Chondrocyte (in vitro differentiated cells): ENCODE results near the gene NRIP1. TPM values are rescaled to one million over a fixed set of nuclear protein-coding genes. Genes with fewer than 3 reads are reported as not detected.

Experiments
- DNase-seq: peaks from one replicate; pipeline ENCODE4 v3.0.0; 2021; ENCODE audit warnings: mixed read lengths, low spot score
- H3K27ac Mint-ChIP-seq: one replicate; pipeline ENCODE4 v1.8.0; 2021; ENCODE audit warnings: mild to moderate bottlenecking, moderate library complexity, mixed read lengths; ENCODE audit not compliant: unreplicated experiment
- H3K27me3 Mint-ChIP-seq: 2 replicates; pipeline ENCODE4 v1.8.0; 2021; ENCODE audit warnings: low read depth, mixed read lengths
- H3K36me3 Mint-ChIP-seq: 2 replicates; pipeline ENCODE4 v1.8.0; 2021; ENCODE audit warnings: low read depth, mixed read lengths
- H3K4me1 Mint-ChIP-seq: 2 replicates; pipeline ENCODE4 v1.8.0; 2021; ENCODE audit warnings: low read depth, mild to moderate bottlenecking, mixed read lengths
- H3K4me3 Mint-ChIP-seq: one replicate; pipeline ENCODE4 v1.8.0; 2021; ENCODE audit warnings: mild to moderate bottlenecking, moderate library complexity, mixed read lengths; ENCODE audit not compliant: unreplicated experiment
- H3K9me3 Mint-ChIP-seq: 2 replicates; pipeline ENCODE4 v1.8.0; 2021; ENCODE audit warnings: low read depth, mixed read lengths
- total RNA-seq: library from RNA; stranded (reverse); gene quantifications from 3 replicates; pipeline ENCODE4 v1.2.1, GENCODE V29; 2021
- TF ChIP-seq, protein P1 (sequence below): fragments of 200-600 bp; sonication (generic); IDR thresholded peaks from 2 replicates; pipeline ENCODE4 v1.5.0; 2021; ENCODE audit warnings: antibody characterized with exemption, mild to moderate bottlenecking, moderate library complexity

NRIP1 gene
- total RNA-seq, 1 donor from 2014 or later, result 22.6 TPM

DNA sequence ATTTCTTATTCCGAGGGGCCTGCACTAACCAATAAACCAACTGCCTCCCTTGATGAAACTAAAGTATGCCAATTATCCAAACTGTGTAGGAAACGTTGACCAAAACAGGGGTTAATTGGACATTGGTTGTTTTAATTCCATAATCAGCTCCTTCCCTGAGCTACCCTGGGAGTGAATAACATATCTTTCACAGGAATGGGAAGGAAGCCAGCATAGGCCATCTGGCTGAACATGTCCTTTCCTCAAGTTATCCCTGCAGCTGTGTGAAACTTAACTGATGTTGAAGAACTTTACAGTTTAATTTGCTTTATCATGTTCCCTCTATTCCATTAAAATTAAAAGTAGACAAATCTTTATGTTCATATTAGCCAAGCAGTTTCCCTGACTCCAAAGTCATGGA is 75.4 kb downstream of the NRIP1 start:
- H3K4me3 Mint-ChIP-seq, result no peak overlapping the region
- peaks cover 35% of the 10 kb centered on the region for H3K4me1 Mint-ChIP-seq
- no peaks in the 10 kb centered on the region for H3K27me3 Mint-ChIP-seq
- no peak for DNase-seq
- no peaks in the 10 kb centered on the region for H3K9me3 Mint-ChIP-seq
- peaks cover 3% of the 10 kb centered on the region for H3K36me3 Mint-ChIP-seq
- TF ChIP-seq, protein P1, sequence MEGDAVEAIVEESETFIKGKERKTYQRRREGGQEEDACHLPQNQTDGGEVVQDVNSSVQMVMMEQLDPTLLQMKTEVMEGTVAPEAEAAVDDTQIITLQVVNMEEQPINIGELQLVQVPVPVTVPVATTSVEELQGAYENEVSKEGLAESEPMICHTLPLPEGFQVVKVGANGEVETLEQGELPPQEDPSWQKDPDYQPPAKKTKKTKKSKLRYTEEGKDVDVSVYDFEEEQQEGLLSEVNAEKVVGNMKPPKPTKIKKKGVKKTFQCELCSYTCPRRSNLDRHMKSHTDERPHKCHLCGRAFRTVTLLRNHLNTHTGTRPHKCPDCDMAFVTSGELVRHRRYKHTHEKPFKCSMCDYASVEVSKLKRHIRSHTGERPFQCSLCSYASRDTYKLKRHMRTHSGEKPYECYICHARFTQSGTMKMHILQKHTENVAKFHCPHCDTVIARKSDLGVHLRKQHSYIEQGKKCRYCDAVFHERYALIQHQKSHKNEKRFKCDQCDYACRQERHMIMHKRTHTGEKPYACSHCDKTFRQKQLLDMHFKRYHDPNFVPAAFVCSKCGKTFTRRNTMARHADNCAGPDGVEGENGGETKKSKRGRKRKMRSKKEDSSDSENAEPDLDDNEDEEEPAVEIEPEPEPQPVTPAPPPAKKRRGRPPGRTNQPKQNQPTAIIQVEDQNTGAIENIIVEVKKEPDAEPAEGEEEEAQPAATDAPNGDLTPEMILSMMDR, result no peak
- no peak overlapping the region for H3K27ac Mint-ChIP-seq

- Mint-ChIP-seq H3K9me3 (peaks cover 3% of the 10 kb centered on the region), H3K4me3 (no peak overlapping the region), H3K27me3 (no peaks in the 10 kb centered on the region), H3K36me3 (peaks cover 3% of the 10 kb centered on the region), H3K27ac (no peak overlapping the region), H3K4me1 (peaks cover 35% of the 10 kb centered on the region)
- TF ChIP-seq, protein P1, result no peak
- DNase-seq, result no peak
Measured at GRCh38 chr21:14988760-14989159, 76.0 kb downstream of the NRIP1 start.

- peaks cover 34% of the 10 kb centered on the region for H3K4me1 Mint-ChIP-seq
- H3K27ac Mint-ChIP-seq, result no peak overlapping the region
- DNase-seq, result no peak
- peaks cover 7% of the 10 kb centered on the region for H3K9me3 Mint-ChIP-seq
- TF ChIP-seq, protein P1, result no peak
- peaks cover 3% of the 10 kb centered on the region for H3K36me3 Mint-ChIP-seq
- no peak overlapping the region for H3K4me3 Mint-ChIP-seq
- H3K27me3 Mint-ChIP-seq, result no peaks in the 10 kb centered on the region
Measured at GRCh38 chr21:14987370-14988170, 77.2 kb downstream of the NRIP1 start.

GRCh38 chr21:14985306-14985705 is 79.5 kb downstream of the NRIP1 start:
- no peak for DNase-seq
- peaks cover 20% of the 10 kb centered on the region for H3K4me1 Mint-ChIP-seq
- TF ChIP-seq, protein P1, result no peak
- no peak overlapping the region for H3K27ac Mint-ChIP-seq
- peaks cover 7% of the 10 kb centered on the region for H3K9me3 Mint-ChIP-seq
- H3K4me3 Mint-ChIP-seq, result no peak overlapping the region
- H3K27me3 Mint-ChIP-seq, result no peaks in the 10 kb centered on the region
- peaks cover 3% of the 10 kb centered on the region for H3K36me3 Mint-ChIP-seq

GRCh38 chr21:14982336-14982735 is 82.5 kb downstream of the NRIP1 start:
- H3K27me3 Mint-ChIP-seq, result no peaks in the 10 kb centered on the region
- TF ChIP-seq, protein P1, result no peak
- no peak overlapping the region for H3K27ac Mint-ChIP-seq
- H3K4me1 Mint-ChIP-seq, result peaks cover 3% of the 10 kb centered on the region
- H3K36me3 Mint-ChIP-seq, result peaks cover 1% of the 10 kb centered on the region
- peaks cover 7% of the 10 kb centered on the region for H3K9me3 Mint-ChIP-seq
- no peak for DNase-seq
- H3K4me3 Mint-ChIP-seq, result no peak overlapping the region
